ENCODE measurements around the gene ZNF398.

ZNF398 gene

DNA sequence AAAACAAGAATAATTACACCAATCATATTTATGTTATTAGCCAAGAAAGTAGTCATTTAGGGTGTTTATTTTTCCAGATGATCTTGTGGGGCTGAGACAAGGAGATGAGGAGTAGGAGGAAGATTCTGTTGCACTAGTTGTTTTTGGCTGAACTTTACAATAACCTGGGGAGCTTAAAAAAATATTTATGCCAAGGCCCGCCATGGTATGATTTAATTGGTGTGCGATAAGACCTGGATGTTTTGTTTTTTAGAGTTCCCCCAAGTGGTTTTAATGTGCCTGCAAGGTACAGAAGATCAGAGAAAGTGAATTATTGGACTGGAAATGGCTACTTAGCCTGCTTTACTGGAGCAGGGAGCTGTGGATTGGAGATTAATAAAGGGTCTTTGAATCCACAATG lies 41.0 kb downstream of the ZNF398 start (continued):
- TF ChIP-seq ZBTB8A (tag by site-specific recombination; IDR thresholded peaks at IDR 0.05) (no peak), ZNF157 (tag by site-specific recombination; IDR thresholded peaks at IDR 0.05) (no peak), HOXA7 (CRISPR knock-in tag; IDR thresholded peaks at IDR 0.05; ENCODE audit: borderline replicate concordance) (no peak), ZBTB20 (tag by site-specific recombination; IDR thresholded peaks at IDR 0.05) (no peak), ZNF423 (tag by site-specific recombination; IDR thresholded peaks at IDR 0.05) (no peak), ZNF23 (tag by site-specific recombination; IDR thresholded peaks at IDR 0.05; ENCODE audit: borderline replicate concordance) (no peak), ZNF184 (tag by site-specific recombination; IDR thresholded peaks at IDR 0.05) (no peak), SCRT1 (tag by site-specific recombination; IDR thresholded peaks at IDR 0.05; ENCODE audit: borderline replicate concordance) (0 out of 2 replicates have a peak, but pooled peaks have one; percentile 9), ZNF510 (tag by site-specific recombination; IDR thresholded peaks at IDR 0.05; ENCODE audit: insufficient replicate concordance) (no peak), ZNF629 (tag by site-specific recombination; IDR thresholded peaks at IDR 0.05) (no peak), ZBTB48 (tag by site-specific recombination; IDR thresholded peaks at IDR 0.05) (no peak), ZBTB21 (tag by site-specific recombination; IDR thresholded peaks at IDR 0.05) (no peak), FEZF1 (tag by site-specific recombination; IDR thresholded peaks at IDR 0.05) (peak; percentile 93), MZF1 (tag by site-specific recombination; IDR thresholded peaks at IDR 0.05; ENCODE audit: borderline replicate concordance) (peak; percentile 87; the same call in 1 of the 2 replicates), ZNF404 (tag by site-specific recombination; IDR thresholded peaks at IDR 0.05) (no peak)
- TF ChIP-seq, protein P1, sequence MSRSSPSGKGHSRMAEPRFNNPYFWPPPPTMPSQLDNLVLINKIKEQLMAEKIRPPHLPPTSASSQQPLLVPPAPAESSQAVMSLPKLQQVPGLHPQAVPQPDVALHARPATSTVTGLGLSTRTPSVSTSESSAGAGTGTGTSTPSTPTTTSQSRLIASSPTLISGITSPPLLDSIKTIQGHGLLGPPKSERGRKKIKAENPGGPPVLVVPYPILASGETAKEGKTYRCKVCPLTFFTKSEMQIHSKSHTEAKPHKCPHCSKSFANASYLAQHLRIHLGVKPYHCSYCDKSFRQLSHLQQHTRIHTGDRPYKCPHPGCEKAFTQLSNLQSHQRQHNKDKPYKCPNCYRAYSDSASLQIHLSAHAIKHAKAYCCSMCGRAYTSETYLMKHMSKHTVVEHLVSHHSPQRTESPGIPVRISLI (tag by site-specific recombination; IDR thresholded peaks at IDR 0.05) = no peak
- TF ChIP-seq, protein P2, sequence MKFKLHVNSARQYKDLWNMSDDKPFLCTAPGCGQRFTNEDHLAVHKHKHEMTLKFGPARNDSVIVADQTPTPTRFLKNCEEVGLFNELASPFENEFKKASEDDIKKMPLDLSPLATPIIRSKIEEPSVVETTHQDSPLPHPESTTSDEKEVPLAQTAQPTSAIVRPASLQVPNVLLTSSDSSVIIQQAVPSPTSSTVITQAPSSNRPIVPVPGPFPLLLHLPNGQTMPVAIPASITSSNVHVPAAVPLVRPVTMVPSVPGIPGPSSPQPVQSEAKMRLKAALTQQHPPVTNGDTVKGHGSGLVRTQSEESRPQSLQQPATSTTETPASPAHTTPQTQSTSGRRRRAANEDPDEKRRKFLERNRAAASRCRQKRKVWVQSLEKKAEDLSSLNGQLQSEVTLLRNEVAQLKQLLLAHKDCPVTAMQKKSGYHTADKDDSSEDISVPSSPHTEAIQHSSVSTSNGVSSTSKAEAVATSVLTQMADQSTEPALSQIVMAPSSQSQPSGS (tag by site-specific recombination; IDR thresholded peaks at IDR 0.05; ENCODE audit: low read depth) = no peak
- TF ChIP-seq, protein P3, sequence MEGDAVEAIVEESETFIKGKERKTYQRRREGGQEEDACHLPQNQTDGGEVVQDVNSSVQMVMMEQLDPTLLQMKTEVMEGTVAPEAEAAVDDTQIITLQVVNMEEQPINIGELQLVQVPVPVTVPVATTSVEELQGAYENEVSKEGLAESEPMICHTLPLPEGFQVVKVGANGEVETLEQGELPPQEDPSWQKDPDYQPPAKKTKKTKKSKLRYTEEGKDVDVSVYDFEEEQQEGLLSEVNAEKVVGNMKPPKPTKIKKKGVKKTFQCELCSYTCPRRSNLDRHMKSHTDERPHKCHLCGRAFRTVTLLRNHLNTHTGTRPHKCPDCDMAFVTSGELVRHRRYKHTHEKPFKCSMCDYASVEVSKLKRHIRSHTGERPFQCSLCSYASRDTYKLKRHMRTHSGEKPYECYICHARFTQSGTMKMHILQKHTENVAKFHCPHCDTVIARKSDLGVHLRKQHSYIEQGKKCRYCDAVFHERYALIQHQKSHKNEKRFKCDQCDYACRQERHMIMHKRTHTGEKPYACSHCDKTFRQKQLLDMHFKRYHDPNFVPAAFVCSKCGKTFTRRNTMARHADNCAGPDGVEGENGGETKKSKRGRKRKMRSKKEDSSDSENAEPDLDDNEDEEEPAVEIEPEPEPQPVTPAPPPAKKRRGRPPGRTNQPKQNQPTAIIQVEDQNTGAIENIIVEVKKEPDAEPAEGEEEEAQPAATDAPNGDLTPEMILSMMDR (tag by site-specific recombination; IDR thresholded peaks at IDR 0.05) = no peak

DNA sequence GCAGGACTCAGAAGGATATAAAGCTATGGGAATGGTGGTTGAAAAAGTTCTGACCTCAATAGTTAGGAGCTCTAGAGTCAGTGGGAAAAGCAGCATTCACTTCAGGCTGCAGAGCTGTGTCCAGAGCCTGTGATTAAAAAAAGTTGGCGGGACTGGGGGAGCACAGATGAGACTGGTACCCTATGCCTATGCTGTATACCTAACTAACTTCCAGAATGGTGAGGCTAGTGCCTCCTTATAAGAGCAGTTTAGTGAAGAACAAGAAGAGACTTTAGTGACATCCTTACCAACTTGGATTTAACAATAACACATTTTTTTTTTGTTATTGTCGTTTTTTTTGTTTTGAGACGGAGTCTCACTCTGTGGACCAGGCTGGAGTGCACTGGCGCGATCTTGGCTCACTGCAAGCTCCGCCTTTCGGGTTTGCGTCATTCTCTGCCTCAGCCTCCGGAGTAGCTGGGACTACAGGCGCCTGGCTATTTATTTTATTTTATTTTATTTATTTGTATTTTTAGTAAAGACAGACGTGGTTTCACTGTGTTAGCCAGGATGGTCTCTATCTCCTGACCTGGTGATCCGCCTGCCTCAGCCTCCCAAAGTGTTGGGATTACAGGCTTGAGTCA lies 41.5 kb downstream of the ZNF398 start:
- POLR2A ChIA-PET = no interaction called here
- TF ChIP-seq, protein P4, sequence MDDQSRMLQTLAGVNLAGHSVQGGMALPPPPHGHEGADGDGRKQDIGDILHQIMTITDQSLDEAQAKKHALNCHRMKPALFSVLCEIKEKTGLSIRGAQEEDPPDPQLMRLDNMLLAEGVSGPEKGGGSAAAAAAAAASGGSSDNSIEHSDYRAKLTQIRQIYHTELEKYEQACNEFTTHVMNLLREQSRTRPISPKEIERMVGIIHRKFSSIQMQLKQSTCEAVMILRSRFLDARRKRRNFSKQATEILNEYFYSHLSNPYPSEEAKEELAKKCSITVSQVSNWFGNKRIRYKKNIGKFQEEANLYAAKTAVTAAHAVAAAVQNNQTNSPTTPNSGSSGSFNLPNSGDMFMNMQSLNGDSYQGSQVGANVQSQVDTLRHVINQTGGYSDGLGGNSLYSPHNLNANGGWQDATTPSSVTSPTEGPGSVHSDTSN (CRISPR knock-in tag; IDR thresholded peaks at IDR 0.05) = no peak
- TF ChIP-seq, protein P5, sequence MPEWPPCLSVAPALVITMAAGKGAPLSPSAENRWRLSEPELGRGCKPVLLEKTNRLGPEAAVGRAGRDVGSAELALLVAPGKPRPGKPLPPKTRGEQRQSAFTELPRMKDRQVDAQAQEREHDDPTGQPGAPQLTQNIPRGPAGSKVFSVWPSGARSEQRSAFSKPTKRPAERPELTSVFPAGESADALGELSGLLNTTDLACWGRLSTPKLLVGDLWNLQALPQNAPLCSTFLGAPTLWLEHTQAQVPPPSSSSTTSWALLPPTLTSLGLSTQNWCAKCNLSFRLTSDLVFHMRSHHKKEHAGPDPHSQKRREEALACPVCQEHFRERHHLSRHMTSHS (tag by site-specific recombination; IDR thresholded peaks at IDR 0.05) = no peak
- TF ChIP-seq ZNF626 (tag by site-specific recombination; IDR thresholded peaks at IDR 0.05) = no peak
- TF ChIP-seq ZNF473 (tag by site-specific recombination; IDR thresholded peaks at IDR 0.05) = no peak
- no peak for TF ChIP-seq ZNF596 (tag by site-specific recombination; IDR thresholded peaks at IDR 0.05)
- no peak for TF ChIP-seq ZNF16 (tag by site-specific recombination; IDR thresholded peaks at IDR 0.05; ENCODE audit: low read depth)
- peak; percentile 92 for TF ChIP-seq ZBTB17 (tag by site-specific recombination; IDR thresholded peaks at IDR 0.05)
- TF ChIP-seq ZNF571 (tag by site-specific recombination; IDR thresholded peaks at IDR 0.05) = no peak
- TF ChIP-seq ZNF561 (tag by site-specific recombination; IDR thresholded peaks at IDR 0.05; ENCODE audit: borderline replicate concordance) = no peak
- peak; percentile 74 for TF ChIP-seq ZNF335 (tag by site-specific recombination; conservative IDR thresholded peaks at IDR 0.05)
- peak; percentile 77; the same call in 1 of the 2 replicates for TF ChIP-seq ZNF394 (tag by site-specific recombination; IDR thresholded peaks at IDR 0.05; ENCODE audit: borderline replicate concordance)
- TF ChIP-seq, protein P1 (tag by site-specific recombination; IDR thresholded peaks at IDR 0.05) = peak; percentile 83; the same call in 1 of the 2 replicates
- no peak for TF ChIP-seq HOXC10 (CRISPR knock-in tag; IDR thresholded peaks at IDR 0.05)
- no peak for TF ChIP-seq ZNF175 (tag by site-specific recombination; IDR thresholded peaks at IDR 0.05)

More for the DNA sequence above, 41.5 kb downstream of the ZNF398 start:
- CTCF ChIA-PET = interaction anchor here (0.6 kb wide), 1 partner anchor 26 kb away, joined by 4 read pairs; no protein-coding TSS in a partner anchor
- Histone ChIP-seq H3K4me1 (ENCODE audit: control insufficient read depth, insufficient read depth, low read length) (no peaks in the 10 kb centered on the region), H3K9me3 (ENCODE audit: control insufficient read depth, insufficient read depth, low read depth, low read length) (no peaks in the 10 kb centered on the region), H3K27ac (ENCODE audit: extremely low read depth, low read depth, low read length) (no peak overlapping the region), H3K4me3 (ENCODE audit: low read depth, low read length) (no peak overlapping the region), H3K36me3 (ENCODE audit: control insufficient read depth in 2 of 2, insufficient read depth in 1 of 2, low read length in 2 of 2) (no peaks in the 10 kb centered on the region)

All from HEK293 (cell line).